ENCODE data around the gene TTBK1.

DNA sequence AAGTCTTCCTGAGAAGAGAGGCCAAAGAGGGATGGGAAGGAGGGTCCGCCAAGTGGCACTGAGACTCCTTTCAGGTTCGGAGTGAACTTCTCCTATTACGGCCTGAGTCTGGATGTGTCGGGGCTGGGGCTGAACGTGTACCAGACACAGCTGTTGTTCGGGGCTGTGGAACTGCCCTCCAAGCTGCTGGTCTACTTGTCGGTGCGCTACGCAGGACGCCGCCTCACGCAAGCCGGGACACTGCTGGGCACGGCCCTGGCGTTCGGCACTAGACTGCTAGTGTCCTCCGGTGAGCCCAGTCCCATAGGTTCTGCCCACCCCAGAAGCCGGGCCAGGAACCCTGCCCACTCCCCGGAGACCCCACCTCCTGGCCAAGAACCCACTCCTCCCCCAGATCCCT lies 58.8 kb downstream of the TTBK1 start:
- TF ChIP-seq, protein P1, sequence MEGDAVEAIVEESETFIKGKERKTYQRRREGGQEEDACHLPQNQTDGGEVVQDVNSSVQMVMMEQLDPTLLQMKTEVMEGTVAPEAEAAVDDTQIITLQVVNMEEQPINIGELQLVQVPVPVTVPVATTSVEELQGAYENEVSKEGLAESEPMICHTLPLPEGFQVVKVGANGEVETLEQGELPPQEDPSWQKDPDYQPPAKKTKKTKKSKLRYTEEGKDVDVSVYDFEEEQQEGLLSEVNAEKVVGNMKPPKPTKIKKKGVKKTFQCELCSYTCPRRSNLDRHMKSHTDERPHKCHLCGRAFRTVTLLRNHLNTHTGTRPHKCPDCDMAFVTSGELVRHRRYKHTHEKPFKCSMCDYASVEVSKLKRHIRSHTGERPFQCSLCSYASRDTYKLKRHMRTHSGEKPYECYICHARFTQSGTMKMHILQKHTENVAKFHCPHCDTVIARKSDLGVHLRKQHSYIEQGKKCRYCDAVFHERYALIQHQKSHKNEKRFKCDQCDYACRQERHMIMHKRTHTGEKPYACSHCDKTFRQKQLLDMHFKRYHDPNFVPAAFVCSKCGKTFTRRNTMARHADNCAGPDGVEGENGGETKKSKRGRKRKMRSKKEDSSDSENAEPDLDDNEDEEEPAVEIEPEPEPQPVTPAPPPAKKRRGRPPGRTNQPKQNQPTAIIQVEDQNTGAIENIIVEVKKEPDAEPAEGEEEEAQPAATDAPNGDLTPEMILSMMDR (IDR thresholded peaks at IDR 0.05 in 2 of 3, conservative IDR thresholded peaks at IDR 0.05 in 1 of 3; ENCODE audit: control insufficient read depth in 2 of 3, extremely low read depth in 1 of 3, insufficient read depth in 1 of 3, low read depth in 3 of 3, low read length in 3 of 3): no peak
- no peak for TF ChIP-seq HDAC2 (IDR thresholded peaks at IDR 0.05)
- no peak for TF ChIP-seq ZNF24 (IDR thresholded peaks at IDR 0.05)
- no peak for TF ChIP-seq CBX5 (IDR thresholded peaks at IDR 0.05; ENCODE audit: low read depth)
- TF ChIP-seq GABPA (IDR thresholded peaks at IDR 0.05; ENCODE audit: low read depth): no peak
- no peak for TF ChIP-seq POLR2A (IDR thresholded peaks at IDR 0.05; ENCODE audit: low read depth, low read length)

All from GM12878 (cell line).